Pancreas (tissue), 10 donors: Measurements from ENCODE around the gene PDXK. TPM values are rescaled to one million over a fixed set of nuclear protein-coding genes. Genes with fewer than 3 reads are reported as not detected.

Experiments used
- ATAC-seq, 4 donors: fragments of 200-7000 bp; cut with Tn5 transposase; one replicate each; pipeline versions ENCODE4 v1.8.0 to v1.9.1; 2020; ENCODE audit warnings: mild to moderate bottlenecking in 4 of 4, moderate library complexity in 4 of 4
- DNase-seq, 6 donors: peaks; one replicate each; pipeline ENCODE4 v3.0.0-alpha.2; 2020
- FAIRE-seq: peaks from 2 replicates; lab custom pipeline; 2012; peaks lifted over from hg19 to GRCh38; lab: Jason Lieb, UNC
- H3K27ac ChIP-seq, 4 donors: fragments of 200-600 bp; sonication (generic); 1 replicate in 3 of 4; 2 replicates in 1 of 4; pipeline versions ENCODE4 v1.5.0 to v1.8.0; 2020
- H3K27me3 ChIP-seq, 4 donors: fragments of 200-600 bp; one replicate each; pipeline ENCODE4 v1.8.0; 2021
- H3K36me3 ChIP-seq, 3 donors: fragments of 200-600 bp; sonication (generic) in 1 of 3; one replicate each; pipeline versions ENCODE4 v1.5.0 to v1.8.0; 2020 to 2021
- H3K4me1 ChIP-seq, 3 donors: fragments of 200-600 bp; one replicate each; pipeline ENCODE4 v1.8.0; 2021
- H3K4me3 ChIP-seq, 4 donors: fragments of 200-600 bp; sonication (generic) in 2 of 4; one replicate each; pipeline versions ENCODE4 v1.5.0 to v1.8.0; 2020 to 2021
- H3K9me3 ChIP-seq, 4 donors: fragments of 200-600 bp; one replicate each; pipeline ENCODE4 v1.8.0; 2021
- CTCF ChIP-seq, 4 donors: fragments of 200-600 bp; sonication (generic) in 3 of 4; IDR thresholded peaks; one replicate each; pipeline versions ENCODE4 v1.5.0 to v1.8.0; 2021; ENCODE audit warnings: antibody characterized with exemption in 4 of 4
- WGBS, 2 donors: extraction: QIAGEN DNeasy Blood & Tissue Kit; methylation state at CpG; one replicate each; pipeline ENCODE4 v1.1.7; 2013; 5-methylcytosine and 5-hydroxymethylcytosine counted together
- intact Hi-C, 3 donors: fragments of 100-400 bp; cut with DNase I; formaldehyde crosslinking; loops; one replicate each; pipeline versions ENCODE4 v1.11.1 to v1.14.2; 2022
- polyA plus RNA-seq, 2 donors: library from polyadenylated mRNA; stranded (reverse); fragments of 200-250 nt; gene quantifications; one replicate each; pipeline ENCODE4 v1.2.3, GENCODE V29; 2013
- total RNA-seq, 6 donors: library from RNA; stranded (reverse); fragmentation: NEBNext Ultra II Directional in 4 of 6; extraction: Animal tissue kit (Norgen Biotek cat#: 25700) in 4 of 6; gene quantifications; one replicate each; pipeline versions ENCODE4 v1.2.1 to v1.2.4, GENCODE V29; 2021 to 2023
- donor health status: healthy with polysubstance abuse.
- donor health status: DM: no; HTN: no; CAD: no; lungs with moderate emphysema.
- donor health status: DM: no; HTN: no; CAD: no.
- donor health status: control.
- donor health status: control.
- donor health status: Bipolar disorder and iron deficiency.
- donor health status: DM: yes; HTN: yes; CAD: no.
- donor health status: DM: no; HTN: no; CAD: no.
- donor health status: DM: no; HTN: no; CAD: no.
- donor health status: DM: yes; HTN: yes; CAD: no.

The PDXK gene
- total and polyA plus RNA-seq, 8 donors = 63.2 to 100 (median 65.9) TPM

- peak overlapping the region in 2 of 4 donors; percentile 38 to 48 for H3K27ac ChIP-seq
- H3K4me3 ChIP-seq = no peak overlapping the region
- no peaks in the 10 kb centered on the region for H3K4me1 ChIP-seq
- no peak for FAIRE-seq
- TF ChIP-seq CTCF (IDR thresholded peaks at IDR 0.05) = no peak
- peak; percentile 46 to 81 (median 71) for ATAC-seq
- no peaks in the 10 kb centered on the region for H3K27me3 ChIP-seq
- peak in 4 of 6 donors; percentile 55 to 87 (median 62) for DNase-seq
- intact Hi-C loops = no loop called here
- 43 to 63% methylated on average over 24 to 25 of the region's 25 CpGs for WGBS, 2 donors
- H3K36me3 ChIP-seq = peaks cover 0 to 31% (median under 1%) of the 10 kb centered on the region in 3 donors
- no peaks in the 10 kb centered on the region for H3K9me3 ChIP-seq
These were observed 21.7 kb downstream of the PDXK start for GRCh38 chr21:43740497-43741156.

- H3K4me1 ChIP-seq = no peaks in the 10 kb centered on the region
- 70 to 91% methylated on average over 17 to 25 of the region's 28 CpGs for WGBS, 2 donors
- H3K9me3 ChIP-seq = no peaks in the 10 kb centered on the region
- no peak overlapping the region for H3K4me3 ChIP-seq
- H3K27me3 ChIP-seq = no peaks in the 10 kb centered on the region
- ATAC-seq (no peak), DNase-seq (peak in 2 of 6 donors; percentile 40 to 76), FAIRE-seq (no peak)
- no peak for TF ChIP-seq CTCF (IDR thresholded peaks at IDR 0.05)
- no peak overlapping the region for H3K27ac ChIP-seq
- intact Hi-C loops = no loop called here
- H3K36me3 ChIP-seq = peaks cover 0 to 40% (median 8%) of the 10 kb centered on the region in 3 donors
These were observed 22.6 kb downstream of the PDXK start for GRCh38 chr21:43741423-43742096.

- peaks cover 0 to 49% (median 10%) of the 10 kb centered on the region in 3 donors for H3K36me3 ChIP-seq
- no peaks in the 10 kb centered on the region for H3K27me3 ChIP-seq
- 95 to 98% methylated on average over 8 of the region's 8 CpGs for WGBS, 2 donors
- ATAC-seq = no peak
- no peak overlapping the region for H3K27ac ChIP-seq
- no peaks in the 10 kb centered on the region for H3K9me3 ChIP-seq
- H3K4me1 ChIP-seq = no peaks in the 10 kb centered on the region
- intact Hi-C loops = no loop called here
- no peak for FAIRE-seq
- H3K4me3 ChIP-seq = no peak overlapping the region
- TF ChIP-seq CTCF (IDR thresholded peaks at IDR 0.05) = no peak
- DNase-seq = no peak
These were observed 25.0 kb downstream of the PDXK start for GRCh38 chr21:43743947-43744346.

DNA sequence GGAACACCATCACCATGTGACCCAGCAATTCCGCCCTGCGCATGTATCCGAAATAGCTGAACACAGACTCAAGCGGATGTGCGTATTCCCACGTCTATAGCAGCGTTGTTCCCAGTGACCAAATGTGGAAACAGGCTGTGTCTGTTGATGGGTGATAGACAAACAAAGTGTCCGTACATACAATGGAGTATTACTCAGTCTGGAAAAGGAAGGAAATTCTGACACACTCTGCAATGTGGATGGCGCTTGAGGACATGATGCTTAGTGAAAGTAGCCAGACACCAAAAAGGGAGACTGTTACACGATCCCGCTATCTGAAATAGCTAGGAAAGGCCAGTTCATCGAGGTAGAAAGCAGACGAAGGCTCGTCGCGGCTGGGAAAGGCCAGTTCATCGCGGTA, 25.8 kb downstream of the PDXK start:
- H3K4me3 ChIP-seq = no peak overlapping the region
- no peaks in the 10 kb centered on the region for H3K4me1 ChIP-seq
- ATAC-seq (no peak), FAIRE-seq (no peak), DNase-seq (no peak)
- no peaks in the 10 kb centered on the region for H3K9me3 ChIP-seq
- 96 to 98% methylated on average over 18 of the region's 18 CpGs for WGBS, 2 donors
- no peak for TF ChIP-seq CTCF (IDR thresholded peaks at IDR 0.05)
- peaks cover 0 to 49% (median 16%) of the 10 kb centered on the region in 3 donors for H3K36me3 ChIP-seq
- no peak overlapping the region for H3K27ac ChIP-seq
- H3K27me3 ChIP-seq = no peaks in the 10 kb centered on the region
- intact Hi-C loops = no loop called here
